ENCODE data around the gene DNAH17.

DNAH17 gene

GRCh38 chr17:78572239-78573205 lies 4.7 kb downstream of the DNAH17 start:
- DNase-seq = no peak

DNA sequence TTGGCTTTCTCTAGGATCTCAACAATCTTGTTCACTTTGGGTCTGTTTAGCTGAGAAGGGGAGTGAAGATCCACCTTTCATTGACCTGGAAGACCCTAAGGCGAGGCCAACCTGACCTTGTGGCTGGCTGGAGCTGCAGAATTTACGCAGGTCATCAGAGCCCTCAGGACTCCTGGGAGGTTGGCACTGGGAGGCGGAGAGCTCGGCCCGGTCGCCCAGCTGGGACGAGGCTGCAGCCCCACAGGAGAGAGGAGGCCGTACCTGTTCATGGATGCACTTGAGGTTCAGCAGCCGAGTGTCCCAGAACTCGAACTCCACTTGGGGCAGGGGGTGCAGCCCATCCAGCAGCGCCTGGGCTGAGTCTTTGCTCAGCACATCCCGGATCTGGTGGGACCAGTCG lies 5.9 kb downstream of the DNAH17 start:
- DNase-seq = no peak

- DNase-seq = no peak
Observed at GRCh38 chr17:78568494-78569115, 8.6 kb downstream of the DNAH17 start.

DNA sequence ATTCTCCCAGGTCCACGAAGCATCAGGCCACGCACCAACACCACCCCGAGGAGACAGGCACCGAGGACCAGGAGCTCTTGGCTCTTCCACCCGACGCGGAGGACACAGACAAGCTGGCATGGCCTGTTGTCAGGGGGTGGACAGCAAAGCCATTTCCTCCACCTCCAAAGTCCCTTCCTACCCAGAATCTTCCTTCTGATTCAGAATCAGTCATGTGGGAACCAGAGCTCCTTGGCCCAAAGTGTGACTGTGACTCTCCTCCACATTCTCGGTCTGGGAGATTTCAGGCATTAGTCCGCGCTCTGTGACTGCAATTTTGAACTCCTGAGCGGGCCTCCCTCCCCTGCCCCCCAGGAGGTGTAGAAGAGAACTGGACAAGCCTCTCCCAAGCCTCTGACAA lies 9.2 kb downstream of the DNAH17 start:
- no peak for DNase-seq

DNA sequence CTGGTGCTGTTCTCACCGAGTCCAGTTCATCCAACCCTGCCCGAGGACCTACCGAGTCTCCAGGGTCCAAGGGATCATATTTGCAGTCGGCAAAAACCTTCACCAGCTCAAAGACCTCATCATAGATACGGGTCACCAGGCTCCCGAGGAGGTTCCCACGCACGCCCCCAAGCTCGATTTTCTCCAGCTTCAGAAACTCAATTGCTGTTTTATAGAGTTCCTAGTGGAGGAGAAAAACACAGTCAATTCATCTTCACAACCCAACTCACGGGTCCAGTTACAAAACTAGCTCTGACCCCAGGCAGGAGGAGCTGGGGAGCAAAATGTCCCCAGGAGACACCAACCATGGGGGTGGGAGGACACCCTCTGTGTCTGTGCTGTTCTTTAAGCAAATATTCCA lies 10.2 kb downstream of the DNAH17 start:
- DNase-seq = no peak

DNA sequence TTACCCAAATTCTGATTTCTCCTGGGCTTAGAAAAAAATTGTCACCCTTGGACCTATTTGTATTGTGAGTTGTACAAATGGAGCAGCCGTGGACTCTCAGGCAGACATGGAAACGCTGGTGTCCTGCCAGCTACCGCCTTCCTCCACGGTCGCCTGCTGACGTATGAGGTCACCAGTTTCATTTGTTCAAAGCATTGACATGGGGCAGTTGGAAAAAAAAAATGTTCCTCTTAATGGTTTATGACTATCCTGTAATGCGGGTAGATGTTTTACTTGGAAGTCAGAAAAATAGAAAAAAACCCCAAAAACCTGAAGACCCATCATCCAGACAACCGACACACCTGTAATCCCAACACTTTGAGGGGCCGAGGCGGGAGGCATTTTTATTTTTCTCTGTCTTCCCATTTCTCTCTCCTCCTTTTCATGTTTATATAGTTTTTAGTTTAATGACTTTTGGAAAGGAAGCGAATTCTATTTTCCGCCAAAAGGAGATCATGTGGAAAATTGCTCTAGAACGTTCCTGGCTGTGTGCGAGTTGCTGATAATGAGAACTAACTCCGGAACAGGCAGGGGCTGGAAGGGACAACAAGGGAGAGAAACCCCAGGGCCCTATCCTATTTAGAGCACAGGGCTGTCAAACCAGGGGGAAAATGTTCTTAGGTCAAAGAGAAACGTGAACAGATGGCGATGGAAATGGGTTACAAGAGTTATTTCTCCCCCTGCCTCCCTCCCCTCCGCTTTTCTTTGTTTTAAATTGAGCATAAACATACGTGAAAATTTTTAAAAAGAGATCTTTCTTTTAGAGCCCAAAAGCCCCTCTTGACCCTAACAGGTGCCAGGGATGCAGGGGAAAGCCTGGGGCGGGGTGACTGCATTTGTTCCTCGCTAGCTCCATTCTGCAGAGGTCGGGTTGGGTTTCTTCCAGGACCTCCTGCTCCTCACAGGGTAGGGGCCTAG lies 13.7 kb downstream of the DNAH17 start:
- DNase-seq = no peak

GRCh38 chr17:78562734-78563133 lies 14.5 kb downstream of the DNAH17 start:
- DNase-seq = no peak

DNA sequence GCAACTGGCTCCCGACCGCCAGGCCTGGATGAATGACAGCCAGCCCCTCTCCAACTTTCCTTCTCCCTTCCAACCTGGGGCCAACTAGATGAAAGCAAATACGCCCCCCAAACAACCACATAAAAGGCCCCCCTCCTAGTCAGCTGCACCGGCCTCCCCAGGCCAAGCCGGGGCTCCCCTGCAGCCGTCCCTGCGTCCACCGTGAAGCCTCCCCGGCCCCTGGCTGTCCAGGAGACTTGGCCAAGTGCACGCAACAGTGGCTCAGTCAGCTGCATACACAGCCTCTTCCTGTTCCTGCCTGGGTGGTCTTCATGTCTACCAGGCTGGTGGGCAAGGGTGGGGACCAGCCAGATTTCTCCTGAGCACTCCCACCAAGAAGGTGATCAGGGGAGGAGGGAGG lies 16.0 kb downstream of the DNAH17 start:
- no peak for DNase-seq

DNA sequence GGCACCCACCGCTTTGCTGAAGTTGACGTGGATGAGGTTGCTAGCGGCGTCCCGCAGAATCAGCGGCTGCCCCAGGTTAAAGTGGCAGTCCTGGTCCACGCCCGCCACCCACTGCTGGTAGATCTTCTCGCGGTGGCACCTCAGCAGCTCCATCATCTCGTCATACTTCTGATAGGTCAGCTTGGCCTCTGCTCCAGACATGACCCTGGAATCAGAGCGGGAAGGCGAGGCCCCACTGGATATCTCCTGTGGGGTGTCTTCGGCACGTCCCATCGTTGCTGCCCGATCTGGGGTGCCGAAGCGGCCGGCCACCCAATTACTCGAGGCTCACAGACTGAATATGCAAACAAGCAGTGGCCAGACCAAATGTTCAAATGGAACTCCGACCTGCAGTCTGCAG lies 16.5 kb downstream of the DNAH17 start:
- DNase-seq = no peak

- no peak for DNase-seq
Observed at GRCh38 chr17:78559749-78560368, 17.3 kb downstream of the DNAH17 start.

DNA sequence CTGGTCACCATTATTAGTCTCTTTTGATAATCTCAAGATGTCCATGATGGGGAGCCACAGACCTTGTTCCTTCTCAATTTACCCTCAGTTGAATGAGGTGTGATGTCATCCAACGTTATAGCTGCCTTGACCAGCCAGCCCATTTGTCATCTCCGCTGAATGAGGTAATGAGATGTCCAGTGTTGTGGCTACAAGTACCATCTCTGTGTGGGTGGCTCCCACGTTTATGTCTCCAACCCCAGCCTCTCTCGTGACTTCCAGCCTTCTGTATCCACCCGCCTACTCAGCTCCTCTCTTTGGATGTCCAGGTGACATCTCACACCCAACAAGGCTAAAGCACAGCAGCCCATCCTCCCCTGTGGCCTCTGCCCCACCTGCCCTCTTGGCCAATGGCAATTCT lies 18.2 kb downstream of the DNAH17 start:
- no peak for DNase-seq

- no peak for DNase-seq
Observed at GRCh38 chr17:78558181-78558850, 18.9 kb downstream of the DNAH17 start.

- no peak for DNase-seq
Observed at GRCh38 chr17:78557598-78558039, 19.6 kb downstream of the DNAH17 start.

- DNase-seq = no peak
Observed at GRCh38 chr17:78556812-78557211, 20.4 kb downstream of the DNAH17 start.

DNA sequence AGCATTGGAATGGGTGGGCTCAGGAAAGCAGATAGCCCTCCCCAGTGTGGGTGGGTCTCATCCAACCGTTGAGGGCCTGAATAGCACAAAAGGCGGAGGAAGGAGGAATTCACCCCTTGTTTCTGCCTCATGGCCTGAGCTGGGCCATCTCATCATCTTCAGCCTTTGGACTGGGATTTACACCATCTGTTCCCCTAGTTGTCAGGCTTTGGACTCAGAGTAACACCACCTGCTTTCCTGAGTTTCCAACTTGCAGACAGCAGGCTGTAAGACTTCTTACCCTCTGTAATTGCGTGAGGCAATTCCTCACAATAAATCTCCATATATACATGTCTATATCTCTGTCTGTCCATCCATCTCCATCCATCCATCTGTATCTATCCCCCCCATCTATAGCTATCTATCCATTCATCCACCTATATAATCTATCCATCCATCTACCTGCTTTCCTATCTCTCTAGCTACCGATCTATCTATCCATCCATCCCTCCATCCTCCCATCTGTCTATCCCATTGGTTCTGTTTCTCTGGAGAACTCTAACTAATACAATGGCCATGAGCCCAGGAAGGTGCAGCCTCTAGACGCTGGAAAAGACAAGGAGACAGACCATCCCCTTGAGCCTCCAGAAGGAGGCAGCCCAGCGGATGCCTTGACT lies 21.3 kb downstream of the DNAH17 start:
- DNase-seq = no peak

DNA sequence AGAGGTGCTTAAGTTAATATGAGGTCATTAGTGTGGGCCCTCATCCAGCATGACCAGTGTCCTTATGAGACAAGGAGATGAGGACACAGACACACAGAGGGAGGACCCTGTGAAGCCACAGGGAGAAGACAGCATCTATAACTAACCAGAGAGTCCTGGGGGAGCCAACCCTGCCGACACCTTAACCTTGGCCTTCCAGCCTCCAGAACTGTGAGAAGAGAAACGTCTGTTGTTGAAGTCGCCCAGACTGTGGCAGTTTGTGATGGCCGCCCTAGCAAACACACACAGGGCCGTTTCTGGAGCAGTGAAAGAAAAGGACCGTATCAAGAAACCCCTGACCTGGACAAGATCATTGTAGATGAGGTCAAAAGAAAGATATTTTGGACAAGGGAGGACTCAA lies 26.7 kb downstream of the DNAH17 start:
- no peak for DNase-seq

DNA sequence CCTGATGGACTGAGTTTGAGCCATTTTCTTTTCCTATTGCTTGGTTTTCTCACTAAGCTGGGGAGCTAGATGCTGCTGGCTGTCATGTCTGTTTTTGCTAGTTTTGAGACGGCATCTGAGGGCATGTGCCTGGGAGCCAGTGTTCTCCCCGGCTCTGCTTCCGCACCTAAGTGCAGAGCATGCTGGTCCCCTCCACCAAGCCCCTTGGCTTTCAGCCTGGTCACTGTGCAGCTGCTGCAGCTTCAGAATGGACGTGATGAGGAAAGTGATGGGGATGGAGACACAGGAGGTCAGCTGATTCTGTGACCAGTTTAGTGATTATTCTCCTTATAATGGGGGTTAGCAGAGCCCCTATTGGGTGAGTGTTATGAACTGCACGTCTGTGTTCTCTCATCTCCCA lies 28.5 kb downstream of the DNAH17 start:
- no peak for DNase-seq

DNA sequence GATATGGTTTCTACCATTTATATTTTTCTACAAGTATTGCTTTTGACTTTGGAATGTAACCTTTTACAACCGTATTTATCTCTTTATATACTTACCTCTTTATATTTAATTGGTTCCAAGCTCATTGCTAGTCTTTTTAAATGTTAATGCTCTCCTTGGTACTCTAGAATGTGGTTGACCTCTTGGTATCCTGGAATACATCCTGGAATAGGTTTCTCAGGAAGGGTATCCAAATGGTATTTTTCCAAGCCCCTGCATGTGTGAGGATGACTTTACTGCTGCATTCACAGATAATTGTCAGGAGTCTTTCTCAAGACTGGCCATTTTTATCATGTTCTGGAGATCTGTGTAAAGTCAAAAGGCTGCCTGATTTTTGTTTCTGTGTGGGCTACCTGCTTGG lies 30.2 kb downstream of the DNAH17 start:
- no peak for DNase-seq

DNA sequence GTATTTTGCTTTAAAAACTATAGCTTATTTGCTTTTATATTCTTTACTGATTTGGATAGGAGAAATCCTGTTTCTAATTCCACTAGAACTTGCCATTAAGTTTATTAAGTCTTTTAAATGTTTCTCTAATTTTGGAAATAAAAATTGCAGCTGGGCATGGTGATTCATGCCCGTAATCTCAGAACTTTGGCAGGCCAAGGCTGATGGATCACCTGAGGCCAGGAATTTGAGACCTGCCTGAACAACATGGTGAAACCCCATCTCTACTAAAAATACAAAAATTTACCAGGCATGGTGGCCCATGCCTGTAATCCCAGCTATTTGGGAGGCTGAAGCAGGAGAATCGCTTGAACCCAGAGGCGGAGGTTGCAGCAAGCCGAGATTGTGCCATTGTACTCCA lies 30.7 kb downstream of the DNAH17 start:
- no peak for DNase-seq

- DNase-seq = no peak
Observed at GRCh38 chr17:78544881-78545755, 32.1 kb downstream of the DNAH17 start.

Data from NCI-H345 (cell line).